IPS DF 19.7 (cell line): ENCODE results near the gene TMEM40.
"Not testable (repeated sequence)": the region's sequence is repeated elsewhere in the genome, so short reads cannot be mapped to it uniquely, and the experiment has no call there.

Experiments used
- DNase-seq: peaks from one replicate; pipeline ENCODE4 v3.0.0-alpha.2; 2013; ENCODE audit warnings: low read depth, low spot score

Gene TMEM40, protein sequence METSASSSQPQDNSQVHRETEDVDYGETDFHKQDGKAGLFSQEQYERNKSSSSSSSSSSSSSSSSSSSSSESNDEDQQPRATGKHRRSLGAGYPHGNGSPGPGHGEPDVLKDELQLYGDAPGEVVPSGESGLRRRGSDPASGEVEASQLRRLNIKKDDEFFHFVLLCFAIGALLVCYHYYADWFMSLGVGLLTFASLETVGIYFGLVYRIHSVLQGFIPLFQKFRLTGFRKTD

GRCh38 chr3:12759097-12759679, at the start of gene TMEM40:
Gene TMEM40 (minus strand): TSS chr3:12759259. CDS start chr3:12749832, 9,427 bp downstream.
- DNase-seq, result no peak

- DNase-seq, result no peak
Measured at GRCh38 chr3:12808587-12808986, 49.5 kb upstream of the TMEM40 start.

DNA sequence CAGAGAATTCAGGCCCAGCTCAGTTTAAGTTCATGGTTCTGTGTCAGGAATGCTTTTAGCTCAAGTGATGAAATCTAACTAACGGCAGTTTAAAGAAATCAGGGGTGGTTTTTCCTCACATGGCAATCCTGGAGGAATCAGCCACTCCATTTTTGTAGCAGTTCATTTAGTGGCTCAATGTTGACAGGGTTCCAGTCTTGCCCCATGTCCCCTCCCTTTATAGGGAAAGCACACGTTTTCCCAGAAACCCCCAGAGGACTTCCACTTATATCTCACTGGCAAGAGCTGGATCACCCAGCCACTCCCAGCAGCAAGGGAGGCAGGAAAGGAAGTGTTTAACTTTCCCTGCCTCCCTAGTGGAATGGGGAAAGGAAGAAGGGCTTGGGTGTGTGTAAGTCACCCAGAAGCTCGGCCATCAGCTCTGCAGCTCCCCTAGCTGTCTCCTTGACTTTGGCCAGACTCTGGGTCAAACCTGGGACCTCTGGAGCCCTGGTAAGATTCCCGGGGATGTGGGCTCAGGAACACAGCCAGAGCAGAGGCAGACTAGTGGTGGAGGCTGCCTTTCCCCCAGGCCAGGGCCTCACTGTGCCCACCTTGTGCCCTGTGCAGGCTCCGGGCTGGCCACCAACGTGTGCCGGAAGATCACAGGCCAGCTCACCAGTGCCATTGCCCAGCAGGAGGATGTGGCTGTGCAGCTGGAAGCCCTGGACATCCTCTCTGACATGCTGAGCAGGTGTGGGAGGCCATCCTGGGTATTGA, 48.7 kb upstream of the TMEM40 start:
- DNase-seq, result no peak

- DNase-seq, result no peak
Measured at GRCh38 chr3:12807066-12807465, 48.0 kb upstream of the TMEM40 start.

DNA sequence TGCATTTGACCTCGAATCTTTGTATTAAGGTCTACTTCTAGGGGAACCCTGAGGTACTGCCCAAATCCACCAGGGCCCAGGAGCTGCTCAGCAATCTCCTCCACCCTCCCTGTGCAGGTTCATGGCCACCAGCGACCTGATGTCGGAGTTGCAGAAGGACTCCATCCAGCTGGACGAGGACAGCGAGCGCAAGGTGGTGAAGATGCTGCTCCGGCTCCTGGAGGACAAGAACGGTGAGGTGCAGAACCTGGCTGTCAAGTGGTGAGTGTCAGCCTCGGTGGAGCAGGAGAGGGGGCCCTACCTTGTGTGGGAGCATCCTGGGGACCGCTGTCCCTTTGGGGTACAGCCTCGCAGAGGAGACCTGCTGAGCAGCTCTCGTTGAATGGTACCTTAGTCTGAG, 44.3 kb upstream of the TMEM40 start:
- no peak for DNase-seq

DNA sequence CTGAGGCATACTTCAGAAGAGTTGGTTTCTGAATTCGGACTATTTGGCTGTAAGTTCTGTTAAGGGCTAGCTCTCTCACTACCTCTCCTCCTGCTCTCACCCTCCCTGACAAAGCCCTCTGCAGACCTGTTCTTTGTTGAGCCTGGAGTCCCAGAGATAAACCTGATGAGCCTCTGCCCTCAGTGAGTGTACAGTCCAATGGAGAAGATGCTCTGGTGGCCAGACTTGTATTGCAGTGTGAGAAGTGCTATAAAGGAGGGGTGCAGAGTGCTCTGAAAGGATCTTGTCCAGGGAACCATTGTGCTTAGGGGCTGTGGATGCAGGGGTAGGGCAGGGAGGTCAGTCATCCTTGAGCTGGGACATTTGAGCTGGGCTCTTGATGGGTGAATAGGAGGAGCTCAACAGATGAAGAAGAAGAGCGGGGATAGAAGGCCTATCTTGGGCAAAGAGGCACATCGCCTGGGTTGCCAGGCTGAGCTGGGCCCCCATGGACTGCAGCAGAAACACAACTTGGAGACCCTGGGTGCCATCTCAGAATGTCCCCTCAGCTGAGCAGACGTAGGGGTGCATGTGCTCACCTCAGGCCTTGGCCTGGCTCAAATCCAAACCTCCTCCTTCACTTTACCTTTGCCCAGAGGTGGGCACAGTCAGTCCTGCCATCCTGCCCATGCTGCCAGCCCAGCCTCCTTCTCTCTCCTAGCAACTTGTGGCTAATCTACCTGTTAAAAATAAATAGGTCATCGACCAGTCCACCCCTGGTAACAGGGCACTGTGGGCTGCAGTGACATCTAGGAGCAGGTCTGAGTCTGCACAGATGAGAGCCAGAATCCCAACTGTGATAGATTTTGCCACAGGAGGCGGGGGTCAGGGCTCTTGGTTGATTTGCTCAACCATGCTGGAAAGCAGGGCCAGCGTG, 40.7 kb upstream of the TMEM40 start:
- DNase-seq, result no peak

GRCh38 chr3:12798559-12799179, 39.6 kb upstream of the TMEM40 start:
- DNase-seq, result no peak

DNA sequence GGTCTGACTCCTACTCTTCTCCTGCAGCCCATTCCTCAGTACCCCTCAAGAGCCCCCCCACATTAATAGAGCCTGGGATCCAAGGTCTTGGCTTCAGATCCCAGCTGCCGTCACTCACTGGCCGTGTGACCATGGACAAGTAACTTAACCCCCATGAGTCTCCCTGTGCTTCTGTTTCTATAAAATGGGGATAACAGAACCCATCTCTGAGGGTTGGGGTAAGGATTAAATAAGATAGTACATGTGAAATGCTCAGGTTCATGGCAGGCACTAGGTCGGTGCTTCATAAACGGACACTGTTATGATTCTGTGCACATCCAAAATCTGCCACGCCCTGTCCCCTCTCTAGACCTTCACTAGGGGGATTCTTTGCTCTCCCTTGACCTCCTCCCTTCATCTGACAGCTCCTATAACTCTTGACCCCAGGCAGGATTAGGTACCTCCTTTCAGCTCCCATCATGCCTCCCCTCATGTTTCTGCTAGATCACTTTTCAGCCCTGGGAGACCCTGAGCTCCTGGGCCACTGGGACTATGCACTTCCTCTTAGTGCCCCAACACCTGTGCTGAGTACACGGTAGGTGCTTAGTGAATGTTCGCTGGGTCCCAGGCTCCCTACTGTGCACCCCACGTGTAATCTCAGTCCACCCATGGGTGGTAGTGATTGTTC, 39.0 kb upstream of the TMEM40 start:
- no peak for DNase-seq

DNA sequence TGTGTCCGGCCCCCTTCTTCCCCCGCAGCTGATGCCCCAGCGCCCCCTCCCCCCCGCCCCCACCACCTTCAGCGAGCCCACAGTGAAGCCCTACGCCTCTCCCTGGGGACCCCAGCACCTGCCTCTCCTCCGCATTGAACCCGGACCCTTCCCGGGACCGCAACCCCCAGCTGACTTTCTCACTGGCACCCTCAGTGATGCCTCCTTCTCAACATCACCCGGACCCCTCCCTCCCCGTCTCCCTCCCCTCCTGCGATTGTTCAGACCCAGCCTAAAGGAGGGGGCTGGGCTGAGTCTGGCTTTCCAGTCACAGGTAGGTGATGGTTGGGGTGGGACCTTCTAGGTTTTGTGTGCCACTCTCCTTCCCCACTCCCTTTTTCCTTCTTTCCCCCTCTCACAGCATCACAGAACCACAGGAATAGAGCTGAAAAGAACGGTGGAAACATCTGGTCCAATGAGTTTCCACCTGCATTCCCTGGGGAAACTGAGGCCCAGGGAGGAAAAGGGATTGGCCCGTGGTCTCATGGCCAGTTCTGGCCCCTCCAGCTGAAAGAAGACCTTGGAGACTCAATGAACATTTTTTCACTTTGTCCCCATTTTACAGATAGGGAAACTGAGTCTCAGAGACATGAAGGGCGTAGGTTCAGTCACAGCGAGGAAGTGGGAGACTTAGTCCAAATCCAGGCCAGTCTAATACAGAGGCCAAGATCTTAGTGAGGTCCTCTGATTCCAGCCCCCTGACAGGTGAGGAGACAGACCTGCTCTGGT, 38.2 kb upstream of the TMEM40 start:
- no peak for DNase-seq

- DNase-seq, result no peak
Measured at GRCh38 chr3:12796171-12797123, 37.4 kb upstream of the TMEM40 start, which contains the start of gene CAND2. Gene CAND2 (plus strand): TSS chr3:12796680. CDS start chr3:12796721, 41 bp downstream.

DNA sequence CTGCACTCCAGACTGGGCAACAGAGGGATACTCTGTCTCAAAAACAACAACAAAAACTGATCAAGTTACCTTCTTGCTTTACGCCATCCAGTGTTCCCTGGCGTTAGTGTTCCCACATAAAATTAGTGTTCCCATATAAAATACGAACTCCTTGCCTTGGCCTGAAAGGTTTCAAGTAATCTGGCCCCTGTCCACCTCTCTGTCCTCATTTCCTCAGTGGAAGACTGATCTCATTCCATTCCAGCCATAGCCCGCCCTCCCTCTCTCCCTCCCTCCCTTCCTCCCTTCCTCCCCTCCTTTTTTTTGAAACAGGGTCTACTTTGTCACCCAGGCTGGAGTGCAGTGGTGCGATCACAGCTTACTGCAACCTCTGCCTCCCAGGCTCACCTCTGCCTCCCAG, 34.6 kb upstream of the TMEM40 start:
- no peak for DNase-seq

- no peak for DNase-seq
Measured at GRCh38 chr3:12791430-12791829, 32.4 kb upstream of the TMEM40 start.

DNA sequence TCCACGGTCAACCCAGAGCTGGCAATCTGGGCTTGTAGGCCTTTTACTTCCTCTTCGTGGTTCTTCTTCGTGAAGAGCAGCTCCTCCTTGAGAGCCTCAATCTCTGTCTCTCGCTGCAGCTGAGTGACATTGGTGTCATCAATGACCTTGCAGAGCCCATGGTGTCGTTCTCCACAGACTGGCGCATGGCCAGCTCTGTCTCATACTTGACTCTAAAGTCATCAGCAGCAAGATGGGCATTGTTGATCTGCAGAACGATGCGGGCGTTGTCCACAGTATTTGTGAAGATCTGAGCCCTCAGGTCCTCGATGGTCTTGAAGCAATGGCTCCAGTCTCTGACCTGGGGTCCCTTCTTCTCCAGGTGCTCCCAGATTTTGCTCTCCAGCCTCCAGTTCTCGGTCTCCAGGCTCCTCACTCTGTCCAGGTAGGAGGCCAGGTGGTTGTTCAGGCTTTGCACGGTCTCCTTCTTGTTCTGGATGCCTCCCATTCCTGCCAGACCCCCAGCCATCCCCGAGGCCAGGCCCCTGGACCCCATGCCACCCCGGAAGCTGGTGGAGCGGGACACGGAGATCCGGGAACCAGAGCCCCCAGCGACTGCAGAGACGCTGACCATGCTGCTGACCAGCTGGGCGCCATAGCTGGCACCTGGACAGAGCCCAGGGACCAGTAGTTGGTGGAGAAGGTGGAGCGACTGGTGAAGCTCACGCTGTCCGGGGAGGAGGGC, 29.1 kb upstream of the TMEM40 start:
- not testable (repeated sequence) for DNase-seq

GRCh38 chr3:12787346-12787745, 28.3 kb upstream of the TMEM40 start:
- DNase-seq, result not testable (repeated sequence)

DNA sequence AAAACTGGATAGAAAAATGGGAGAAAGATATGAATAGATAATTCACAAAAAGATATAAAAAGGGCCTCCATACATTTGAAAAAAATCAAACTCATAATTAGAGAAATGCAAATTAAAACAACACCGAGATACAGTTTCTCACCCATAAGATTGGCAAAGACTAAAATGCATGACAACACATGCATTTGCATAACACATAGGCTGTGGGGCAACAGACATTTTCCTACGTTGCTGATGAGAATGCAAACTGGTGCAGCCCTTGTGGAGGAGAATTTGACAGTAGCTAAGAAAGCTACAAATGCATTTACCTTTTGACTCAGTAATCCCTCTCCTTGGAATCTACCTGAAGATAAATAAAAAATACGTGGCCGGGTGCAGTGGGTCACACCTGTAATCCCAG, 26.0 kb upstream of the TMEM40 start:
- DNase-seq, result no peak

- DNase-seq, result no peak
Measured at GRCh38 chr3:12782172-12782815, 23.2 kb upstream of the TMEM40 start.

GRCh38 chr3:12780751-12781150, 21.7 kb upstream of the TMEM40 start:
- DNase-seq, result no peak

- DNase-seq, result no peak
Measured at GRCh38 chr3:12777171-12777570, 18.1 kb upstream of the TMEM40 start.
